HepG2 (cell line): ENCODE results near the gene ENPP7. TPM values are rescaled to one million over a fixed set of nuclear protein-coding genes. Genes with fewer than 3 reads are reported as not detected.
A peak's percentile ranks its signal among the peaks of the same experiment; 100 is the strongest.

ENCODE experiments used
- CENPT ChIP-seq: sonication (generic); formaldehyde crosslinking; IDR thresholded peaks from 2 replicates; pipeline ENCODE4 v1.8.0; 2022; ENCODE audit warnings: low read depth, mild to moderate bottlenecking, moderate library complexity, missing genetic modification reagents
- ELK4 ChIP-seq: sonication (generic); formaldehyde crosslinking; IDR thresholded peaks from 2 replicates; pipeline ENCODE4 v1.9.0; 2021; ENCODE audit warnings: missing genetic modification reagents, borderline replicate concordance
- FOSL1 ChIP-seq: sonication (generic); formaldehyde crosslinking; IDR thresholded peaks from 2 replicates; pipeline ENCODE4 v1.9.0; 2021; ENCODE audit warnings: missing genetic modification reagents, borderline replicate concordance
- GPBP1L1 ChIP-seq: sonication (generic); formaldehyde crosslinking; IDR thresholded peaks from 2 replicates; pipeline ENCODE4 v1.5.0; 2020; ENCODE audit warnings: mild to moderate bottlenecking, missing genetic modification reagents
- HNF4A ChIP-seq: sonication (generic); formaldehyde crosslinking; IDR thresholded peaks from 2 replicates; pipeline ENCODE4 v1.4.0; 2020; ENCODE audit warnings: missing genetic modification reagents
- JUN ChIP-seq: sonication (generic); formaldehyde crosslinking; IDR thresholded peaks from 2 replicates; pipeline ENCODE4 v1.4.0; 2020; ENCODE audit warnings: mild to moderate bottlenecking, missing genetic modification reagents
- KLF9 ChIP-seq: IDR thresholded peaks from 2 replicates; pipeline ENCODE4 v1.6.1; 2016; ENCODE audit warnings: low read depth
- MIXL1 ChIP-seq: IDR thresholded peaks from 2 replicates; pipeline ENCODE4 v1.6.1; 2016
- NFE2L1 ChIP-seq: sonication (generic); formaldehyde crosslinking; IDR thresholded peaks from 2 replicates; pipeline ENCODE4 v1.4.0; 2020; ENCODE audit warnings: missing genetic modification reagents, mild to moderate bottlenecking, borderline replicate concordance
- NFKB2 ChIP-seq: sonication (generic); formaldehyde crosslinking; IDR thresholded peaks from 2 replicates; pipeline ENCODE4 v1.4.0; 2020; ENCODE audit warnings: missing genetic modification reagents, borderline replicate concordance
- NFYB ChIP-seq: sonication (generic); formaldehyde crosslinking; IDR thresholded peaks from 2 replicates; pipeline ENCODE4 v1.4.0; 2020; ENCODE audit warnings: missing genetic modification reagents
- PHB2 ChIP-seq: fragments of 450-650 bp; IDR thresholded peaks from 2 replicates; pipeline ENCODE4 v1.6.1; 2018; ENCODE audit not compliant: partially characterized antibody
- POLR2A ChIP-seq, 2 experiments: IDR thresholded peaks; 2 replicates each; pipeline ENCODE4 v1.6.1; 2011; ENCODE audit warnings: low read depth in 2 of 2, low read length in 2 of 2, mild to moderate bottlenecking in 1 of 2, moderate library complexity in 1 of 2; ENCODE audit not compliant: insufficient read depth in 1 of 2
- RARG ChIP-seq: sonication (generic); formaldehyde crosslinking; IDR thresholded peaks from 2 replicates; pipeline ENCODE4 v1.4.0; 2020; ENCODE audit warnings: low read depth, mild to moderate bottlenecking, missing genetic modification reagents
- RFXAP ChIP-seq: sonication (generic); formaldehyde crosslinking; IDR thresholded peaks from 2 replicates; pipeline ENCODE4 v1.4.0; 2020; ENCODE audit warnings: missing genetic modification reagents, borderline replicate concordance
- TMF1 ChIP-seq: sonication (generic); formaldehyde crosslinking; IDR thresholded peaks from 2 replicates; pipeline ENCODE4 v1.8.1; 2022; ENCODE audit warnings: low read depth, missing genetic modification reagents
- YEATS4 ChIP-seq: sonication (generic); formaldehyde crosslinking; IDR thresholded peaks from 2 replicates; pipeline ENCODE4 v1.4.0; 2020; ENCODE audit warnings: missing genetic modification reagents, borderline replicate concordance
- ZBTB42 ChIP-seq: sonication (generic); formaldehyde crosslinking; IDR thresholded peaks from 2 replicates; pipeline ENCODE4 v1.5.0; 2020; ENCODE audit warnings: mild to moderate bottlenecking, missing genetic modification reagents
- ZBTB7A ChIP-seq: sonication (generic); formaldehyde crosslinking; IDR thresholded peaks from 2 replicates; pipeline ENCODE4 v1.8.0; 2022; ENCODE audit warnings: mild to moderate bottlenecking, missing genetic modification reagents
- ZFP36L2 ChIP-seq: sonication (generic); formaldehyde crosslinking; IDR thresholded peaks from 2 replicates; pipeline ENCODE4 v1.4.0; 2020; ENCODE audit warnings: missing genetic modification reagents
- ZNF331 ChIP-seq: sonication (generic); formaldehyde crosslinking; IDR thresholded peaks from 2 replicates; pipeline ENCODE4 v1.4.0; 2020; ENCODE audit warnings: missing genetic modification reagents
- ZNF891 ChIP-seq: sonication (generic); formaldehyde crosslinking; IDR thresholded peaks from 2 replicates; pipeline ENCODE4 v1.5.0; 2020; ENCODE audit warnings: mild to moderate bottlenecking, missing genetic modification reagents
- ZSCAN31 ChIP-seq: sonication (generic); formaldehyde crosslinking; IDR thresholded peaks from 2 replicates; pipeline ENCODE4 v1.5.0; 2020; ENCODE audit warnings: low read depth, mild to moderate bottlenecking, missing genetic modification reagents
- ZSCAN5A ChIP-seq: sonication (generic); formaldehyde crosslinking; IDR thresholded peaks from 2 replicates; pipeline ENCODE4 v1.8.0; 2022; ENCODE audit warnings: mild to moderate bottlenecking, missing genetic modification reagents, borderline replicate concordance
- polyA plus RNA-seq, 8 experiments: library from polyadenylated mRNA; depleted of rRNA in 3 of 8; stranded (reverse) in 7 of 8; unstranded in 1 of 8; fragments of >200 nt; fragmentation: Illumina TruSeq in 4 of 8; extraction: Trizol in 4 of 8; gene quantifications; 2 replicates each; pipeline versions ENCODE4 v1.2.1 to v1.2.3, GENCODE V29; 2011 to 2016; ENCODE audit warnings: low read depth in 4 of 8, missing spikeins in 1 of 8, mixed read lengths in 1 of 8; ENCODE audit not compliant: insufficient read depth in 1 of 8
- total RNA-seq, 5 experiments: library from RNA; depleted of rRNA; stranded (reverse); fragments of >200 nt; fragmentation: Illumina TruSeq; extraction: Trizol; gene quantifications; 2 replicates each; pipeline ENCODE4 v1.2.3, GENCODE V29; 2016; ENCODE audit warnings: low read depth in 1 of 5

ENPP7 gene
- total and polyA plus RNA-seq, 2 of the 13 experiments (the other 11 are each of a cell fraction or from before 2014, with no cell fraction given) = 1.1 to 2.2 TPM

- TF ChIP-seq ZSCAN5A (CRISPR knock-in tag) = no peak
- TF ChIP-seq PHB2 = no peak
- no peak for TF ChIP-seq ZFP36L2 (CRISPR knock-in tag)
- no peak for TF ChIP-seq RARG (CRISPR knock-in tag)
- TF ChIP-seq HNF4A (CRISPR knock-in tag) = no peak
- TF ChIP-seq ZBTB42 (CRISPR knock-in tag) = no peak
- 0 out of 2 replicates have a peak, but pooled peaks have one; percentile 6 for TF ChIP-seq ZSCAN31 (CRISPR knock-in tag)
- TF ChIP-seq ZNF891 (CRISPR knock-in tag) = no peak
- TF ChIP-seq ZNF331 (CRISPR knock-in tag) = no peak
- no peak for TF ChIP-seq ELK4 (CRISPR knock-in tag)
- TF ChIP-seq MIXL1 (CRISPR knock-in tag) = no peak
- no peak for TF ChIP-seq JUN (CRISPR knock-in tag)
- TF ChIP-seq GPBP1L1 (CRISPR knock-in tag) = no peak
- TF ChIP-seq NFYB = peak; percentile 15; the same call in 1 of the 2 replicates
- no peak for TF ChIP-seq KLF9 (CRISPR knock-in tag)
- TF ChIP-seq ZBTB7A (CRISPR knock-in tag) = no peak
- TF ChIP-seq NFE2L1 (CRISPR knock-in tag) = no peak
- TF ChIP-seq TMF1 (CRISPR knock-in tag) = no peak
- TF ChIP-seq RFXAP (CRISPR knock-in tag) = no peak; the same call in 1 of the 2 replicates
- TF ChIP-seq FOSL1 (CRISPR knock-in tag) = no peak
- no peak for TF ChIP-seq POLR2A (IDR thresholded peaks at IDR 0.05; ENCODE audit: insufficient read depth in 1 of 2, low read depth in 2 of 2, low read length in 2 of 2)
- no peak for TF ChIP-seq NFKB2
- no peak for TF ChIP-seq CENPT (CRISPR knock-in tag)
- peak; percentile 63 for TF ChIP-seq YEATS4
Measured at GRCh38 chr17:79777120-79777893, 46.6 kb downstream of the ENPP7 start (continued).
